K562 treated with DMSO at 1 percent for 24 hours (cell line): ENCODE results near the gene UBXN10. TPM values are rescaled to one million over a fixed set of nuclear protein-coding genes. Genes with fewer than 3 reads are reported as not detected.

Experiments used
- total RNA-seq: library from RNA; unstranded; fragments of 300-600 nt; gene quantifications from 2 replicates; pipeline ENCODE4 v1.2.3, GENCODE V29; 2022; ENCODE audit warnings: low read depth; ENCODE audit not compliant: insufficient read depth

The UBXN10 gene
- total RNA-seq = 8.1 and 9.6 TPM in 2 replicates

GRCh38 chr1:20185834-20186782 is at the start of gene UBXN10, which contains the start of gene PLA2G2C:
TSS of gene UBXN10 (plus strand) at chr1:20186096. CDS start at chr1:20190562, 4,466 bp downstream.
TSS of gene PLA2G2C (minus strand) at chr1:20186518. CDS start at chr1:20177363, 9,155 bp downstream.

DNA sequence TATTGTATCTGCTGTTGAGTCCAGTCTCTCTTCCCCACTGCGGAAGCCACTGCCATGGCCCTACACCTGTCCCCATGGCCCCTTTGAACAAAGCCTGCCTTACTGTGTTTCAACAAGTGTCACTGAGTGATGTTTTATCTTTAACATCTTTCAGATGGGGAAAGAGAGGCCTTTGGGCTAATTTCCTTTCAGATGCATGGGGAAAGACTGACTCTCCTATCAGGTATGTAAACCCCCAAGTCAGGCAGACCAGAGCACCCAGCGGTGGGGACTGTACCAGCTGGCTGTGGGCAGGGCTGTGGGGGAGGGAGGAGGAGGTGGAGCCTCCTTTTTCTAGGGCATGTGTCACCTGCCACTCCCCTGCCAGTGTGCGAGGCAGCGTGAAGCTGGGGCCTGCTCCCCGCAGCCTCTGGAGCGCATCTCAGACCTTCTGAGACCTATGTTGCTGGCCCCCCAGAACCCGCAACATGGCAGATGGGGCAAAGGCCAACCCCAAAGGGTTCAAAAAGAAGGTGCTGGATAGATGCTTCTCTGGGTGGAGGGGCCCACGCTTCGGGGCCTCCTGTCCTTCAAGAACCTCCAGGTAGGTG is 46.8 kb upstream of the UBXN10 start, which contains the start of gene PLA2G2F:
Gene PLA2G2F, plus strand, starts transcription at position 363 of the 590 bp plus-strand sequence. Its CDS starts 105 bp downstream, at position 468.

Other genes with a start within 250 kb of the UBXN10 start
- gene PLA2G2A, start 206.5 kb upstream of the UBXN10 start, total RNA-seq = not detected in 2 replicates
- not detected in 2 replicates for gene PLA2G5, start 115.9 kb upstream of the UBXN10 start, total RNA-seq
- 0.13 TPM in 1 of 2 replicates, not detected in the other for gene PLA2G2D, start 66.6 kb upstream of the UBXN10 start, total RNA-seq
- not detected in 2 replicates for gene PLA2G2F, start 46.8 kb upstream of the UBXN10 start, total RNA-seq
- 0.22 TPM in 1 of 2 replicates, not detected in the other for gene PLA2G2C, start 422 bp downstream of the UBXN10 start, total RNA-seq
- gene VWA5B1, start 104.8 kb downstream of the UBXN10 start, total RNA-seq = not detected in 2 replicates